ENCODE data around the gene SESN1.

- TF ChIP-seq SUZ12 (IDR thresholded peaks at IDR 0.05; ENCODE audit: extremely low read depth, insufficient read depth, insufficient read length) (no peak), YY1 (IDR thresholded peaks at IDR 0.05; ENCODE audit: insufficient read depth, insufficient read length) (no peak), ZNF274 (IDR thresholded peaks at IDR 0.05; ENCODE audit: low read depth, low read length) (no peak)
Measured at GRCh38 chr6:109069746-109070145, 24.9 kb downstream of the SESN1 start.
